Panc1 (cell line): Measurements from ENCODE around the gene RXRB. TPM values are rescaled to one million over a fixed set of nuclear protein-coding genes. Genes with fewer than 3 reads are reported as not detected.

Experiments used
- ATAC-seq: fragments of 200-7000 bp; cut with Tn5 transposase; 2 replicates; pipeline ENCODE4 v1.9.1; 2020; ENCODE audit warnings: mild to moderate bottlenecking, moderate library complexity
- BruUV-seq: library from RNA; stranded (reverse); fragments of 400-500 nt; replicated peaks from 2 replicates; lab custom pipeline; 2021; lab: Mats Ljungman, UMichigan
- CTCF ChIA-PET: fragments of 300-600 bp; sonication (Branson Sonifier 250); formaldehyde crosslinking; loops from one replicate; lab custom pipeline; 2022; ENCODE audit warnings: antibody characterized with exemption; lab: Charles Lee
- POLR2A ChIA-PET: fragments of 300-600 bp; sonication (Branson Sonifier 250); formaldehyde crosslinking; loops from one replicate; lab custom pipeline; 2022; ENCODE audit warnings: antibody characterized with exemption; lab: Charles Lee
- DNase-seq: peaks from one replicate; pipeline ENCODE4 v3.0.0-alpha.2; 2010; ENCODE audit warnings: low read depth, low spot score
- H3K27ac ChIP-seq: 2 replicates; pipeline ENCODE4 v1.5.1; 2011; ENCODE audit warnings: mild to moderate bottlenecking, low read length, inconsistent platforms
- H3K27me3 ChIP-seq: fragments of 200-500 bp; sonication (Bioruptor generic); 2 replicates; pipeline ENCODE4 v1.6.0; 2014; ENCODE audit warnings: low read length, inconsistent platforms; ENCODE audit not compliant: control insufficient read depth, insufficient read depth
- H3K36me3 ChIP-seq: fragments of 200-500 bp; sonication (Bioruptor generic); 2 replicates; pipeline ENCODE4 v1.5.1; 2014; ENCODE audit warnings: inconsistent platforms, mild to moderate bottlenecking, low read length, moderate library complexity; ENCODE audit not compliant: control insufficient read depth, insufficient read depth
- H3K4me1 ChIP-seq: 2 replicates; pipeline ENCODE4 v1.5.1; 2011; ENCODE audit warnings: inconsistent platforms, mild to moderate bottlenecking, low read length, moderate library complexity; ENCODE audit not compliant: control insufficient read depth, insufficient read depth
- H3K4me3 ChIP-seq, 2 experiments: 2 replicates each; pipeline ENCODE4 v1.5.1; 2011 to 2012; ENCODE audit warnings: low read depth in 2 of 2, low read length in 2 of 2, mild to moderate bottlenecking in 2 of 2, inconsistent platforms in 1 of 2, moderate library complexity in 1 of 2
- H3K9me3 ChIP-seq: fragments of 200-500 bp; sonication (Bioruptor generic); 2 replicates; pipeline ENCODE4 v1.5.1; 2014; ENCODE audit warnings: low read depth, mild to moderate bottlenecking, inconsistent platforms, low read length, moderate library complexity; ENCODE audit not compliant: control insufficient read depth, insufficient read depth
- POLR2AphosphoS5 ChIP-seq: IDR thresholded peaks from 2 replicates; pipeline ENCODE4 v1.6.1; 2012; ENCODE audit warnings: mild to moderate bottlenecking, low read depth, low read length, moderate library complexity
- SIN3A ChIP-seq: IDR thresholded peaks from 2 replicates; pipeline ENCODE4 v1.6.1; 2012; ENCODE audit warnings: low read depth, mild to moderate bottlenecking, low read length, moderate library complexity, borderline replicate concordance; ENCODE audit not compliant: insufficient read depth
- TCF7L2 ChIP-seq: IDR thresholded peaks from 2 replicates; pipeline ENCODE4 v1.6.1; 2011; ENCODE audit warnings: mild to moderate bottlenecking, low read depth, low read length, inconsistent platforms
- in situ Hi-C: cut with HindIII; loops from 2 replicates; pipeline ENCODE4 v1.10.0; 2016; ENCODE audit warnings: low sequenced_read_pairs, low pct_unique_long_range_greater_than_20kb
- intact Hi-C: fragments of 100-400 bp; cut with micrococcal nuclease; formaldehyde crosslinking; loops from one replicate; pipeline ENCODE4 v1.10.0; 2022; ENCODE audit not compliant: unreplicated experiment
- total RNA-seq: library from RNA; stranded (reverse); gene quantifications from one replicate; pipeline ENCODE4 v1.2.1, GENCODE V29; 2021; ENCODE audit not compliant: unreplicated experiment
- TF ChIP-seq, protein P1 (sequence below): fragments of 450-650 bp; IDR thresholded peaks from 2 replicates; pipeline ENCODE4 v1.5.1; 2017; ENCODE audit warnings: mild to moderate bottlenecking
- TF ChIP-seq, protein P2 (sequence below), 2 experiments: IDR thresholded peaks; 2 replicates each; pipeline ENCODE4 v1.6.1; 2011 to 2012; ENCODE audit warnings: low read depth in 2 of 2, control low read depth in 1 of 2, low read length in 1 of 2, mild to moderate bottlenecking in 1 of 2, moderate library complexity in 1 of 2; ENCODE audit not compliant: insufficient read depth in 1 of 2

RXRB gene
- total RNA-seq, 1 experiment from 2014 or later: 27.4 TPM

DNA sequence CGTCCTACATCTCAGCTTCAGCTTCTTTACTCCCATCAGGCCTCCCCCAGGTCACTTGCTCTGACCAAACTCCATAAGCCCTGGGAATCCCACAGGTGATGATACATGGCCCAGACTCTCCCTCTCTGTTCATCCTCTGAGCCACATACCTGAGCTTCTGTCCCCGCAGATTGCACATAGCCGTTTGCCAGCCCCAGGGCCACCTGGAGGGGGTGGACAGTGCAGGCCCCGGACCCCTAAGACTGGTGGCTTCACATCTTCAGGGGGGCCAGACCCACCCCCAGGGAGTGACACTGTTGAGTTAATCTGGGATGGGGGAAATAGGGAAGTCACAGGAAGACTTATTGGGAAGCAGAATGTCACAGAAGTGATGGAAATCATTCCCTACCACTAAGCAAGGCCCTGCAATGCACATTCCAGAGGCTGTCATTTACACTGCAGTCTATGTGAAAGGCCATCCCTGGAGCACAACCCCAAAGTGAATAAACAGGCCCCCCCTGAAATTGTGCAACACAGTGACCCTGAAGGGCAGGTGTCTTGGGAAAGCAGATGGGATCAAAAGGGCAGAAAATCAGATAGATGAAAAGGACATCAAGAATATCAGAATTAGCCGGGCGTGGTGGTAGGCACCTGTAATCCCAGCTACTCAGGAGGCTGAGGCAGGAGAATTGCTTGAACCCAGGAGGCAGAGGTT lies 2.2 kb downstream of the RXRB start:
- DNase-seq (no peak), ATAC-seq (no peak)
- intact Hi-C loops: no loop called here
- BruUV-seq: TSS peak; percentile 65
- no peak overlapping the region for H3K4me3 ChIP-seq
- ChIA-PET POLR2A (interaction anchor here (0.6 to 0.7 kb wide), 2 partner anchors 10 to 25 kb away, joined by 3 to 9 read pairs; no protein-coding TSS in a partner anchor), CTCF (interaction anchor here (1.8 kb wide), 1 partner anchor 51 kb away, joined by 9 read pairs; no protein-coding TSS in a partner anchor)
- peaks cover 21% of the 10 kb centered on the region for H3K36me3 ChIP-seq
- peaks cover 24% of the 10 kb centered on the region for H3K4me1 ChIP-seq
- no peaks in the 10 kb centered on the region for H3K27me3 ChIP-seq
- TF ChIP-seq TCF7L2 (no peak), SIN3A (no peak), POLR2AphosphoS5 (no peak)
- TF ChIP-seq, protein P1, sequence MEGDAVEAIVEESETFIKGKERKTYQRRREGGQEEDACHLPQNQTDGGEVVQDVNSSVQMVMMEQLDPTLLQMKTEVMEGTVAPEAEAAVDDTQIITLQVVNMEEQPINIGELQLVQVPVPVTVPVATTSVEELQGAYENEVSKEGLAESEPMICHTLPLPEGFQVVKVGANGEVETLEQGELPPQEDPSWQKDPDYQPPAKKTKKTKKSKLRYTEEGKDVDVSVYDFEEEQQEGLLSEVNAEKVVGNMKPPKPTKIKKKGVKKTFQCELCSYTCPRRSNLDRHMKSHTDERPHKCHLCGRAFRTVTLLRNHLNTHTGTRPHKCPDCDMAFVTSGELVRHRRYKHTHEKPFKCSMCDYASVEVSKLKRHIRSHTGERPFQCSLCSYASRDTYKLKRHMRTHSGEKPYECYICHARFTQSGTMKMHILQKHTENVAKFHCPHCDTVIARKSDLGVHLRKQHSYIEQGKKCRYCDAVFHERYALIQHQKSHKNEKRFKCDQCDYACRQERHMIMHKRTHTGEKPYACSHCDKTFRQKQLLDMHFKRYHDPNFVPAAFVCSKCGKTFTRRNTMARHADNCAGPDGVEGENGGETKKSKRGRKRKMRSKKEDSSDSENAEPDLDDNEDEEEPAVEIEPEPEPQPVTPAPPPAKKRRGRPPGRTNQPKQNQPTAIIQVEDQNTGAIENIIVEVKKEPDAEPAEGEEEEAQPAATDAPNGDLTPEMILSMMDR: no peak
- TF ChIP-seq, protein P2, sequence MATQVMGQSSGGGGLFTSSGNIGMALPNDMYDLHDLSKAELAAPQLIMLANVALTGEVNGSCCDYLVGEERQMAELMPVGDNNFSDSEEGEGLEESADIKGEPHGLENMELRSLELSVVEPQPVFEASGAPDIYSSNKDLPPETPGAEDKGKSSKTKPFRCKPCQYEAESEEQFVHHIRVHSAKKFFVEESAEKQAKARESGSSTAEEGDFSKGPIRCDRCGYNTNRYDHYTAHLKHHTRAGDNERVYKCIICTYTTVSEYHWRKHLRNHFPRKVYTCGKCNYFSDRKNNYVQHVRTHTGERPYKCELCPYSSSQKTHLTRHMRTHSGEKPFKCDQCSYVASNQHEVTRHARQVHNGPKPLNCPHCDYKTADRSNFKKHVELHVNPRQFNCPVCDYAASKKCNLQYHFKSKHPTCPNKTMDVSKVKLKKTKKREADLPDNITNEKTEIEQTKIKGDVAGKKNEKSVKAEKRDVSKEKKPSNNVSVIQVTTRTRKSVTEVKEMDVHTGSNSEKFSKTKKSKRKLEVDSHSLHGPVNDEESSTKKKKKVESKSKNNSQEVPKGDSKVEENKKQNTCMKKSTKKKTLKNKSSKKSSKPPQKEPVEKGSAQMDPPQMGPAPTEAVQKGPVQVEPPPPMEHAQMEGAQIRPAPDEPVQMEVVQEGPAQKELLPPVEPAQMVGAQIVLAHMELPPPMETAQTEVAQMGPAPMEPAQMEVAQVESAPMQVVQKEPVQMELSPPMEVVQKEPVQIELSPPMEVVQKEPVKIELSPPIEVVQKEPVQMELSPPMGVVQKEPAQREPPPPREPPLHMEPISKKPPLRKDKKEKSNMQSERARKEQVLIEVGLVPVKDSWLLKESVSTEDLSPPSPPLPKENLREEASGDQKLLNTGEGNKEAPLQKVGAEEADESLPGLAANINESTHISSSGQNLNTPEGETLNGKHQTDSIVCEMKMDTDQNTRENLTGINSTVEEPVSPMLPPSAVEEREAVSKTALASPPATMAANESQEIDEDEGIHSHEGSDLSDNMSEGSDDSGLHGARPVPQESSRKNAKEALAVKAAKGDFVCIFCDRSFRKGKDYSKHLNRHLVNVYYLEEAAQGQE (IDR thresholded peaks at IDR 0.05; ENCODE audit: insufficient read depth in 1 of 2, low read depth in 2 of 2, low read length in 1 of 2): no peak
- H3K9me3 ChIP-seq: no peaks in the 10 kb centered on the region
- in situ Hi-C loops: no loop called here
- H3K27ac ChIP-seq: no peak overlapping the region

DNA sequence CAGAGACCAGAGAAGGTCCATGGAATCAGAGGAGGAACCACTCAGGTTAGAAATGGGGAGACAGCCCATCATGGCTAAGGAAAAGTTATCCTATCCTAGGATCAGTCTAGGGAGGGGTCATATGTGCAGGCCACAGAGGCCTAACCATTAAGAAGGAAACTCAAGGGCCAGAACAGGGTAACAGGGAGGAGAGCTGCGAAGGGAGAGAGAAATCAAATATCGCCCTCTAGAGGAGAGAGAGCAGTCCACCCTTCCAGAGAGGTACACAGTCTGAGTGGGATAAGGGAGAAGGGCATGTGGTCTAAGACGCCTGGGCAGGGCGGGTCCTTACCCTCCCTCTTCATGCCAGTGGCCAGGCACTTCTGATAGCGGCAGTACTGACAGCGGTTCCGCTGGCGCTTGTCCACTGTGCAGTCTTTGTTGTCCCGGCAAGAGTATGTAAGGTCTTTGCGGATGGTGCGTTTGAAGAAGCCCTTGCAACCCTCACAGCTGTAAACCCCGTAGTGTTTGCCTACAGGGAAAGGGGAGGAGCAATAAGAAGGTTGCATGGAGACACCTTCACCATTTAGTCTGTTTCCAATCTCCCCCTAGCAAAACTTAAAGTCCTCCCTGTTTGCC lies 2.9 kb downstream of the RXRB start:
- intact Hi-C loops: no loop called here
- H3K4me1 ChIP-seq: peaks cover 18% of the 10 kb centered on the region
- ChIA-PET POLR2A (no interaction called here), CTCF (interaction anchor here (0.6 to 1.8 kb wide), 3 partner anchors 23 to 51 kb away, joined by 3 to 9 read pairs (median 3); no protein-coding TSS in a partner anchor)
- H3K9me3 ChIP-seq: no peaks in the 10 kb centered on the region
- H3K4me3 ChIP-seq: no peak overlapping the region
- ATAC-seq: peak; percentile 68
- BruUV-seq: no TSS peak
- H3K36me3 ChIP-seq: peaks cover 17% of the 10 kb centered on the region; the same call in 1 of the 2 replicates
- in situ Hi-C loops: no loop called here
- DNase-seq: no peak
- no peak overlapping the region for H3K27ac ChIP-seq
- TF ChIP-seq, protein P1: peak; percentile 89
- no peak for TF ChIP-seq POLR2AphosphoS5
- TF ChIP-seq SIN3A: no peak
- no peak for TF ChIP-seq TCF7L2
- TF ChIP-seq, protein P2 (IDR thresholded peaks at IDR 0.05; ENCODE audit: insufficient read depth in 1 of 2, low read depth in 2 of 2, low read length in 1 of 2): no peak
- no peaks in the 10 kb centered on the region for H3K27me3 ChIP-seq
